Inflammatory macrophage treated with lipopolysaccharide for 4 hours (primary cell): ENCODE data around the gene RPL39.
"Not testable (repeated sequence)": the region's sequence is repeated elsewhere in the genome, so short reads cannot be mapped to it uniquely, and the experiment has no call there.

Experiments used
- DNase-seq: peaks from one replicate; pipeline ENCODE4 v3.0.0-alpha.2; 2020

RPL39 gene

GRCh38 chrX:119762718-119763117, 28.7 kb downstream of the RPL39 start:
- DNase-seq: no peak

- DNase-seq: peak; percentile 53
Measured at GRCh38 chrX:119760026-119760877, 31.2 kb downstream of the RPL39 start.

- no peak for DNase-seq
Measured at GRCh38 chrX:119759248-119759766, 32.1 kb downstream of the RPL39 start.

GRCh38 chrX:119758731-119759247, 32.6 kb downstream of the RPL39 start:
- no peak for DNase-seq

GRCh38 chrX:119757979-119758730, 33.3 kb downstream of the RPL39 start, which contains the start of gene SOWAHD:
SOWAHD (plus strand) TSS chrX:119758588; CDS start chrX:119758668, 80 bp downstream.
- DNase-seq: peak; percentile 55

- DNase-seq: no peak
Measured at GRCh38 chrX:119757646-119757978, 33.8 kb downstream of the RPL39 start.

GRCh38 chrX:119756926-119757635, 34.3 kb downstream of the RPL39 start:
- DNase-seq: no peak

- DNase-seq: peak; percentile 82
Measured at GRCh38 chrX:119755981-119756533, 35.4 kb downstream of the RPL39 start.

GRCh38 chrX:119753639-119754257, 37.7 kb downstream of the RPL39 start:
- peak; percentile 48 for DNase-seq

GRCh38 chrX:119753001-119753400, 38.4 kb downstream of the RPL39 start:
- no peak for DNase-seq

GRCh38 chrX:119750751-119751150, 40.7 kb downstream of the RPL39 start:
- DNase-seq: not testable (repeated sequence)

GRCh38 chrX:119750131-119750530, 41.3 kb downstream of the RPL39 start:
- DNase-seq: not testable (repeated sequence)

- no peak for DNase-seq
Measured at GRCh38 chrX:119745283-119745848, 46.1 kb downstream of the RPL39 start.

GRCh38 chrX:119738742-119739141, 52.7 kb downstream of the RPL39 start:
- DNase-seq: no peak
